ENCODE data around the gene ERCC2. TPM values are rescaled to one million over a fixed set of nuclear protein-coding genes. Genes with fewer than 3 reads are reported as not detected.
"Not testable (repeated sequence)": the region's sequence is repeated elsewhere in the genome, so short reads cannot be mapped to it uniquely, and the experiment has no call there.

The ERCC2 gene
- total RNA-seq, 6 donors from 2014 or later = 7.4 to 19.1 (median 13.0) TPM

- ATAC-seq (ENCODE audit: low FRiP score in 2 of 2) (no peak), DNase-seq (no peak)
- WGBS, 2 donors = 80 to 82% methylated on average over 15 of the region's 15 CpGs
- no peak for TF ChIP-seq POLR2AphosphoS5 (IDR thresholded peaks at IDR 0.05)
- TF ChIP-seq EP300 (IDR thresholded peaks at IDR 0.05) = no peak
- no peak for TF ChIP-seq CTCF (IDR thresholded peaks at IDR 0.05)
- no peak for TF ChIP-seq POLR2A (IDR thresholded peaks at IDR 0.05)
- Histone ChIP-seq H3K4me1 (peaks cover 18 to 31% (median 20%) of the 10 kb centered on the region in 4 donors), H3K9me3 (no peaks in the 10 kb centered on the region), H3K4me3 (no peak overlapping the region), H3K27ac (no peak overlapping the region), H3K36me3 (peaks cover 0 to 22% (median 15%) of the 10 kb centered on the region in 4 donors), H3K27me3 (peaks cover 0 to 4% (median 0%) of the 10 kb centered on the region in 4 donors)
These were observed 38.6 kb upstream of the ERCC2 start for GRCh38 chr19:45408830-45409556.

GRCh38 chr19:45408121-45408520, 37.7 kb upstream of the ERCC2 start:
- no peak for TF ChIP-seq POLR2AphosphoS5 (IDR thresholded peaks at IDR 0.05)
- no peak for TF ChIP-seq CTCF (IDR thresholded peaks at IDR 0.05)
- TF ChIP-seq POLR2A (IDR thresholded peaks at IDR 0.05) = no peak
- TF ChIP-seq EP300 (IDR thresholded peaks at IDR 0.05) = no peak
- peaks cover 27 to 39% (median 28%) of the 10 kb centered on the region in 4 donors for H3K4me1 ChIP-seq
- H3K27me3 ChIP-seq = peaks cover 0 to 4% (median 0%) of the 10 kb centered on the region in 4 donors
- 85% methylated on average over 8 of the region's 8 CpGs for WGBS, 2 donors
- H3K27ac ChIP-seq = no peak overlapping the region
- ATAC-seq (ENCODE audit: low FRiP score in 2 of 2) (no peak), DNase-seq (no peak)
- no peaks in the 10 kb centered on the region for H3K9me3 ChIP-seq
- no peak overlapping the region for H3K4me3 ChIP-seq
- peaks cover 0 to 14% (median 6%) of the 10 kb centered on the region in 4 donors for H3K36me3 ChIP-seq

- not testable (repeated sequence) for H3K27me3 ChIP-seq; H3K27ac ChIP-seq; DNase-seq; H3K9me3 ChIP-seq; ATAC-seq (ENCODE audit: low FRiP score in 2 of 2); H3K36me3 ChIP-seq
- Histone ChIP-seq H3K4me3 (peak overlapping the region in 1 of 4 donors; percentile 88), H3K4me1 (peaks cover 32 to 45% (median 33%) of the 10 kb centered on the region in 4 donors)
- 84 to 91% methylated on average over 5 of the region's 5 CpGs for WGBS, 2 donors
These were observed 37.2 kb upstream of the ERCC2 start for GRCh38 chr19:45407585-45407984.

- Histone ChIP-seq H3K27me3 (peaks cover 0 to 4% (median 0%) of the 10 kb centered on the region in 4 donors), H3K9me3 (no peaks in the 10 kb centered on the region), H3K27ac (peak overlapping the region in 1 of 4 donors; percentile 91), H3K36me3 (peaks cover 0 to 4% (median 2%) of the 10 kb centered on the region in 4 donors), H3K4me3 (peak overlapping the region; percentile 59 to 88 (median 74)), H3K4me1 (peaks cover 37 to 50% (median 38%) of the 10 kb centered on the region in 4 donors)
- ATAC-seq (ENCODE audit: low FRiP score in 2 of 2) (no peak), DNase-seq (no peak)
- TF ChIP-seq CTCF (IDR thresholded peaks at IDR 0.05) (no peak), EP300 (IDR thresholded peaks at IDR 0.05) (no peak), POLR2A (IDR thresholded peaks at IDR 0.05) (no peak), POLR2AphosphoS5 (IDR thresholded peaks at IDR 0.05) (no peak)
- 1 to 2% methylated on average over 10 of the region's 10 CpGs for WGBS, 2 donors
These were observed 36.7 kb upstream of the ERCC2 start for GRCh38 chr19:45407091-45407375.

- Histone ChIP-seq H3K9me3 (no peaks in the 10 kb centered on the region), H3K27me3 (peaks cover 0 to 4% (median 0%) of the 10 kb centered on the region in 4 donors), H3K27ac (peak within 1 kb of the TSS; percentile 77 to 92 (median 90)), H3K4me1 (peaks cover 37 to 52% (median 41%) of the 10 kb centered on the region in 4 donors), H3K4me3 (peak within 1 kb of the TSS; percentile 59 to 88 (median 74)), H3K36me3 (peaks cover 0 to 4% (median 0%) of the 10 kb centered on the region in 4 donors)
- WGBS, 2 donors = 0 to 1% methylated on average over 28 to 45 of the region's 51 CpGs
- TF ChIP-seq POLR2A (IDR thresholded peaks at IDR 0.05) (peak in 1 of 4 donors; percentile 39), EP300 (IDR thresholded peaks at IDR 0.05) (no peak), POLR2AphosphoS5 (IDR thresholded peaks at IDR 0.05) (peak in 1 of 2 donors; percentile 49), CTCF (IDR thresholded peaks at IDR 0.05) (peak in 1 of 6 experiments; percentile 45)
- ATAC-seq (ENCODE audit: low FRiP score in 2 of 2) (peak; percentile 80 to 81), DNase-seq (peak; percentile 76 to 88)
These were observed 36.1 kb upstream of the ERCC2 start, which contains the start of gene POLR1G for GRCh38 chr19:45406226-45407090. POLR1G (plus strand) TSS chr19:45406644; CDS start chr19:45406697, 53 bp downstream.

Data from upper lobe of left lung (tissue), 6 donors.